GM19397 (cell line): Measurements from ENCODE around the gene FAM241A.
"Not testable (repeated sequence)": the region's sequence is repeated elsewhere in the genome, so short reads cannot be mapped to it uniquely, and the experiment has no call there.

Source experiments
- ATAC-seq: cut with Tn5 transposase; IDR thresholded peaks from one replicate; pipeline ENCODE4 v1.9.1; 2021; ENCODE audit warnings: mild to moderate bottlenecking, moderate library complexity; ENCODE audit not compliant: unreplicated experiment

Gene FAM241A

GRCh38 chr4:112172180-112172579 lies 26.9 kb downstream of the FAM241A start:
- ATAC-seq = peak; percentile 72

DNA sequence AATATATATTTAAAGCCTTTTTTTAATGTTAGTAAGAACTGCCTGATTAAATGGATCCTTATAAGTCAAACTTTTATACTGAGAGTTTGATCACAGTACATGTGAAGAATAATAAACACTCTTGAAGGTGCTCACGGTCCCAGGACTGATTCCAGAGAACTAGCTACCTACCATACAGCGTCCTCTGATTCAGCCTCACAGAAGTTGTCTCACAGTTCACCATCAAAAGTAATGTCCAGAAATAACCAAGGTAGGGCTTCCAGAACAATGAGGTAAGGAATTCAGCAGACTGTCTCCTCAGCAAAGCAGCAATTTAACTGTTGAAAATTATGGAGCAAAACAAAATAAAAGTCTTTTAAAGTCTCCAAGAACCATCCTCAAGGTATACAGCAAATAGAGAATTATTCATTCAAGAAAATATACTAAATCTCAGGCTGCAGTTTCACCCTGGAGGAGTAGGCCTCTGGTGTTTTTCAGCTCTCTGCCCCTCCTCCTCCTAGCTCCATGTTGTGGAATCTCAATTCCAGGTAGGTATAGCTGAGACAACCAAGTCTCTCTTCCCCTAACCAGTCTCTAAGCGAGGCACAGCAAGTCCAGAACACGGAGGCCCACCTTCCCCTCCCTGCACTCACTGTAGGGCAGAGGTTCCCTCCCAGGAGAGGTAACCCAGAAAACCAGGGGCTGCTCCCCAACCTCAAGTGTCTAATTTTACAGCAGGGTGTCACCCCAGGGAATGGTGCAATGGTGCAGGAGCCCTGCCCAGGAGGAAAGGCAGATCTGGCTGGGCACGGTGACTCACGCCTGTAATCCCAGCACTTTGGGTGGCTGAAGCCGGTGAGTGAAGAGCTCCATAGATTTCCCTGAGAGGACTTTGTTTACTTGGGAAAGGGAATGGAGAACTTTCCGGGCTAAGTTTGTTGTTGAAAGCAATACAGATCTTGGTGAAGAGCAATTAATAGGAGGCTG lies 28.6 kb downstream of the FAM241A start:
- no peak for ATAC-seq

DNA sequence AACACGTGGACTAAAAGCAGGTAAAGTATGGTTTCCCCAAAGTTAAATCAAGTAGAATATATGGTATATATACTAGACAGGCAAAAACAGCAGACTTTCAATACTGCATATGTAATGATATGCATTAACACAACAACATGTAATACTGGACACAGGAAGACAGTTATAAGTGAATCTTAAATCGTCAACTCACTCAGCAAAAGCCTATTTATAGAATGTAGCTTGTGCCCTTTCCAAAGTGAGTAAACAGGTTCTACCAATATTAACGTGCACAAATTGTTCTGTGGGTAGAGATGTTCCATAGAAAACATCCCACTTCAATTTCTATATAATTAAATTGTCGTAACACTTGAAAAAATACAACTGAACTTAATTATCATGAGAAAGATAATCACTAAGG lies 30.6 kb downstream of the FAM241A start:
- no peak for ATAC-seq

DNA sequence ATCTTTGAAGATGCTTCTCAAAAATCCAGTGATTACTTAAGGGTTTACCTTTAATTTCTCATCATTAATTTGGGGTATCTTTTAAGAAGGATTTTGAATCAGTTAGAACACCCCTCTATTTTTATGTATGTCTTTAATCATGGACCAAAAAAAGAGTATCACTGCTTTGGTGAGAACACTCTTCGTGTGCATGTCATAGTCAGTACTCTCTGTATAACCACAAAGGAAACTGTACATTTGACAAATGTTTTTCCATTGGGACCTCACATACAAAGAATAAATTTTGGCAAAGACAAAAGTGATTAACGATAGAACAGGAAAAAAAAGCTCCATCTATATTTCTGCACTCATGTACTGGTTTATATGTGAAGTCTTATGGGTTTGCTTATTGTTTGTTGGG lies 31.3 kb downstream of the FAM241A start:
- ATAC-seq = no peak

DNA sequence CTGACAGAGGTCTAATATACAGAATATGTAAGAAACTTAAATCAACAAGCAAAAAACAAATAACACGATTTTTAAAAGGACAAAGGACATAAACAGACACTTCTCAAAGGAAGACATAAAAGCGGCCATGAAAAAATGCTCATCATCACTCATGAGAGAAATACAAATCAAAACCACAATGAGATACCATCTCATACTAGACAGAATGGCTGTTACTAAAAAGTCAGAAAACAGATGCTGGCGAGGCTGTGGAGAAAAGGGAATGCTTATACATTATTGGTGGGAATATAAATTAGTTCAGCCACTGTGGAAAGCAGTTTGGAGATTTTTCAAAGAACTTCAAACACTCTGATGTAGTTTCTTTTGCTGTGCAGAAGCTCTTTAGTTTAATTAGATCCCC lies 33.5 kb downstream of the FAM241A start:
- not testable (repeated sequence) for ATAC-seq

- ATAC-seq = no peak
Measured at GRCh38 chr4:112181358-112182000, 36.2 kb downstream of the FAM241A start.

GRCh38 chr4:112182604-112183003 lies 37.4 kb downstream of the FAM241A start:
- no peak for ATAC-seq

- no peak for ATAC-seq
Measured at GRCh38 chr4:112183252-112183651, 38.0 kb downstream of the FAM241A start.

- ATAC-seq = no peak
Measured at GRCh38 chr4:112184438-112184837, 39.2 kb downstream of the FAM241A start.

DNA sequence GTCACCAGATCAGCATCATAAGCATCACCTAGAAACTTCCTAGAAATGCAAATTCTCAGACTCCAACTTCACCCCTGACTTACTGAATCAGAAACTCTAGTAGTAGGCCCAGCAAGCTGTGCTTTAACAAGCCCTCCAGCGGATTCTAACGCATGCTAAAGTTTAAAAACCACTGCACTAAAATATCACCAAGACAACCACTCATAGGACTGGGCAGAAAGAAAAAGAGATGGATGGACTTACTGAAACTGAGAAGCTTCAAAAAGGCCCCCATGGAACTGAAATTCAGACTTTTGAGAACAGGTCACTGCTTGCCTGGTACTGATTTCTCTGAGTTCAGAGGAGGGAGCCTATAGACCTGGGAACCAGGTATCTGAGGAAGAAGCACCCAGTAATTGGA lies 40.1 kb downstream of the FAM241A start:
- ATAC-seq = no peak

DNA sequence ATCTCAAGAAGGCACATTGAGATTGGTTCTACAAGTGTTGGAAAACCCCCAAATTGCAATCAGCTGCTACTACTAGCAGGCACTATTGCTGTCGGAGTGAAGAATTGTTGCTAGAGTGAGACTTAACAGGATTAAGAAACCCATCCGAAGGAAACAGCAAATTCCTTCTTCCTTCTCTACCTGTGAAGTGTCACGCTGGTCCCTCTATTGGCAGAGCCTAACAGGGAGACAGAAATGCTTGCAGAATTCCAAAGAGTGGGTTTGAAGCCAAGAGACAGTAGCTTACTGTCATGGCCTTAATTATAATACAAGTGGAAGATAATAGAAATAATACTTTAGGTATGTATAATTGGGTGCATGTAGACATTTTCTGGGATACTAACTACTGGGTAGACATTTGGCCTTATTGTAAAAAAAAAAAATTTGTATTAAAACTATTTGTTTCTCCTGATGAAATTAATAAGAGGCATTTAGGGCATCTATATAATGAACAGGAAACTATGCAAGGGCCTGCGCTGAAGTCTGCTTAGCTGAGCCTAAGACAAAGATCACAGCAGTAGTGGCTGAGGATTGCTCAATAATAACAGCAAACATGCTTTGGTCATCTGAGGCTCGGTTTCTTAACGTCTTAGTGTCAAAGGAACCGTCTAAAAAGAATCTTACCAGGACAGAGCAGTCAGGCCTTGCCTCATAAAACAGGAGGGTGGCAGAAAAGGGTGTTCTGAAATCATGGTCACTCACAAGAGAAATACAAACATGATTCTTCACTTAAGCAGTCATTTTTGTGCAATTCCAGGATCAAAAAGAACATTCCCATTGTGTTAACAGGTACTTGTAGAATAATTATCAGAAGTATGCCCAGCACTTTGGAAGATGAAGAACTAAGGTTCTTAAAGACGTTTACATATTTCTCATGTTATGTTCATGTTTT lies 40.8 kb downstream of the FAM241A start:
- no peak for ATAC-seq

DNA sequence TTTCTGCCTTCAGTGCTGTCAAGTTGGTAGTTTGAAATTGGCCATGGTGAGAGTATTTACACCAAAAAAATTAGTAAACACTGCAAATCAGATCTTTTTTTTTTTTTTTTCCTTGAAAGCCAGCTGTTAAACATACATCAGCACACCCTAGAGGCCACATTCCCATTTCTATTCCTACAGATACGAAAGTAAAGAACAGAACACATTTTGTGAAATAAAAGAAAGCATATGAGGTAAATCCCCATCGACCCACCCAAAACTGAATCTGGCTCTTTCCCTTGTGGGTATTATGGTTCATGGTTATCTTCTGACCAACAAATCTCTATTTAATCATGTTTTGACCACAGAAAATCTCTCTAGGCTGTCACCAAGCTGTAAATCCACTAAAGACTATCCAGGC lies 44.5 kb downstream of the FAM241A start:
- ATAC-seq = no peak

DNA sequence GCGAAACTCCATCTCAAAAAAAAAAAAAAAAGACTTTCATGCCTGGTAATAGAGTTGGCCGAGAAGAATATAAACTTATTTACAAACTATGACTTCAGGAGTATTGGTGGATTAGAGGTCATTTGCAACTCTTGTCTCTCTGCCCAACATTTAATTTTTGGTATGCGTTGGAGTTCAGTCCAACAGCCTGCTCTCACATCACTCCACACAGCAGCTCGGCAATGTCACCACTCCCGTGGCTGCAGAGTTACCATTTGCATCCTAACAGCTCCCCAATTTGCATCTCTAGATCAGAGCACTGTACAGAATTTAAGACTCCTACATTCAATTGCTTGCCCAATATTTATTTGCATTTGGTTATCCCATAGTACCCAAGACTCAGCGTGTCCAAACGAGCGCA lies 45.4 kb downstream of the FAM241A start:
- ATAC-seq = no peak

- no peak for ATAC-seq
Measured at GRCh38 chr4:112196461-112196860, 51.2 kb downstream of the FAM241A start.

- ATAC-seq = peak; percentile 7
Measured at GRCh38 chr4:112199041-112199440, 53.8 kb downstream of the FAM241A start.

GRCh38 chr4:112201915-112202505 lies 56.8 kb downstream of the FAM241A start:
- no peak for ATAC-seq

GRCh38 chr4:112203593-112203992 lies 58.3 kb downstream of the FAM241A start:
- no peak for ATAC-seq

DNA sequence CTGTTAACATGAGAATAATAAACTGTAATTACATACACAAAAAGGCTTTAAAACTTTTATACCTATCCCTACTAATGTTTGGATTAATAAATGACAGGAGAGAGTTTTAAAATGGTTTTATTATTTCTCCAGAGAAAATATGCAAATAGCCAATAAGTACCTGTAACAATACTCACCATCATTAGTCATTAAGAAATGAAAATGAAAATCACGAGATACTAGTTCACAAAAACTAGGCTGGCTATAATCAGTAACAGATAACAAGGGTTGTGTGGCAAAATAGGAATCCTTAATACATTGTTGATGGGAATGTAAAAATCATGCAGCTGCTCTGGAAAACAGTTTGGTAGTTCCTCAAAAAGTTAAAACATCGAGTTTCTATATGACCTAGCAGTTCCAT lies 61.2 kb downstream of the FAM241A start:
- no peak for ATAC-seq

DNA sequence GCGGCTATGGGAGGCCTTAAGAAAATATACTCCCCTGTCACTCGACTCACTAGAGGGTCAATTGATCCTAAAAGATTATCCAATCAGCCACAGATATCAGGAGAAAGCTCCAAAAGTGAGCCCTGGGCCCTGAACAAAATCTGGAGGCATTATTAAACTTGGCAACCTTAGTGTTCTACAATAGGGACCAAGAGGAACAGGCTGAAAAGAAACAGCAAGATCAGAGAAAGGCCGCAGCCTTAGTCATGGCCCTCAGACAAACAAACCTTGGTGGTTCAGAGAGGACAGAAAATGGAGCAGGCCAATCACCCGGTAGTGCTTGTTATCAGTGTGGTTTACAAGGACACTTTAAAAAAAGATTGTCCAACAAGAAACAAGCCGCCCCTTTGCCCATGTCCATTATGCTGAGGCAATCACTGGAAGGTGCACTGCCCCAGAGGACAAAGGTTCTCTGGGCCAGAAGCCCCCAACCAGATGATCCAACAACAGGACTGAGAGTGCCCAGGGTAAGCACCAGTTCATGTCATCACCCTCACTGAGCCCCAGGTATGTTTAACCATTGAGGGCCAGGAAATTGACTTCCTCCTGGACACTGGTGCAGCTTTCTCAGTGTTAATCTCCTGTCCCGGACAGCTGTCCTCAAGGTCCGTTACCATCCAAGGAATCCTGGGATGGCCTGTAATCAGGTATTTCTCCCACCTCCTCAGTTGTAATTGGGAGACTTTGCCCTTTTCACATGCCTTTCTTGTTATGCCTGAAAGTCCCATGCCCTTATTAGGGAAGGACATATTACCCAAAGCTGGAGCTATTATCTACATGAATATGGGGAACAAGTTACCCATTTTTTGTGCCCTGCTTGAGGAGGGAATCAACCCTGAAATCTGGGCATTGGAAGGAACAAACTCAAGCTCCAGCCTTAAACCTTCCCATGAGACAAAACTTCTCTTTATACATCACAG lies 63.2 kb downstream of the FAM241A start:
- not testable (repeated sequence) for ATAC-seq

GRCh38 chr4:112210777-112211176 lies 65.5 kb downstream of the FAM241A start:
- ATAC-seq = no peak
